ENCODE data around the gene NYAP1.
A peak's percentile ranks its signal among the peaks of the same experiment; 100 is the strongest.

The NYAP1 gene

GRCh38 chr7:100478958-100479660 lies 4.6 kb upstream of the NYAP1 start, which contains the start of gene TSC22D4:
TSC22D4 (minus strand) TSS chr7:100479214; CDS start chr7:100478038, 1,176 bp downstream.
- ATAC-seq (ENCODE audit: low read depth) (peak; percentile 81), DNase-seq (ENCODE audit: low spot score) (peak; percentile 91)
- Histone ChIP-seq H3K9me3 (ENCODE audit: severe bottlenecking) (no peaks in the 10 kb centered on the region), H3K4me1 (ENCODE audit: insufficient read depth, poor library complexity, severe bottlenecking) (no peaks in the 10 kb centered on the region), H3K4me3 (ENCODE audit: severe bottlenecking) (peak within 1 kb of the TSS; percentile 84), H3K27me3 (ENCODE audit: insufficient read depth, poor library complexity, severe bottlenecking) (no peaks in the 10 kb centered on the region), H3K27ac (ENCODE audit: poor library complexity, severe bottlenecking) (peak within 1 kb of the TSS; percentile 64), H3K36me3 (ENCODE audit: low read depth) (peaks cover 12% of the 10 kb centered on the region)
- TF ChIP-seq CTCF (IDR thresholded peaks at IDR 0.05; ENCODE audit: poor library complexity, severe bottlenecking), result no peak

GRCh38 chr7:100481466-100481865 lies 2.3 kb upstream of the NYAP1 start:
- no peaks in the 10 kb centered on the region for H3K27me3 ChIP-seq (ENCODE audit: insufficient read depth, poor library complexity, severe bottlenecking)
- no peak for ATAC-seq (ENCODE audit: low read depth)
- no peaks in the 10 kb centered on the region for H3K9me3 ChIP-seq (ENCODE audit: severe bottlenecking)
- no peaks in the 10 kb centered on the region for H3K4me1 ChIP-seq (ENCODE audit: insufficient read depth, poor library complexity, severe bottlenecking)
- DNase-seq (ENCODE audit: low spot score), result no peak
- H3K27ac ChIP-seq (ENCODE audit: poor library complexity, severe bottlenecking), result no peak overlapping the region
- no peak for TF ChIP-seq CTCF (IDR thresholded peaks at IDR 0.05; ENCODE audit: poor library complexity, severe bottlenecking)
- H3K36me3 ChIP-seq (ENCODE audit: low read depth), result no peaks in the 10 kb centered on the region
- no peak overlapping the region for H3K4me3 ChIP-seq (ENCODE audit: severe bottlenecking)

GRCh38 chr7:100482728-100483089 lies 1.0 kb upstream of the NYAP1 start:
- H3K4me3 ChIP-seq (ENCODE audit: severe bottlenecking), result peak overlapping the region; percentile 78
- peak overlapping the region; percentile 33 for H3K27ac ChIP-seq (ENCODE audit: poor library complexity, severe bottlenecking)
- ATAC-seq (ENCODE audit: low read depth), result no peak
- no peaks in the 10 kb centered on the region for H3K36me3 ChIP-seq (ENCODE audit: low read depth)
- no peaks in the 10 kb centered on the region for H3K4me1 ChIP-seq (ENCODE audit: insufficient read depth, poor library complexity, severe bottlenecking)
- no peaks in the 10 kb centered on the region for H3K27me3 ChIP-seq (ENCODE audit: insufficient read depth, poor library complexity, severe bottlenecking)
- TF ChIP-seq CTCF (IDR thresholded peaks at IDR 0.05; ENCODE audit: poor library complexity, severe bottlenecking), result no peak
- DNase-seq (ENCODE audit: low spot score), result no peak
- no peaks in the 10 kb centered on the region for H3K9me3 ChIP-seq (ENCODE audit: severe bottlenecking)

GRCh38 chr7:100483090-100483721 lies 521 bp upstream of the NYAP1 start:
- no peaks in the 10 kb centered on the region for H3K27me3 ChIP-seq (ENCODE audit: insufficient read depth, poor library complexity, severe bottlenecking)
- H3K36me3 ChIP-seq (ENCODE audit: low read depth), result no peaks in the 10 kb centered on the region
- H3K4me1 ChIP-seq (ENCODE audit: insufficient read depth, poor library complexity, severe bottlenecking), result no peaks in the 10 kb centered on the region
- no peak for DNase-seq (ENCODE audit: low spot score)
- H3K4me3 ChIP-seq (ENCODE audit: severe bottlenecking), result peak overlapping the region; percentile 78
- peak; percentile 37 for ATAC-seq (ENCODE audit: low read depth)
- H3K9me3 ChIP-seq (ENCODE audit: severe bottlenecking), result no peaks in the 10 kb centered on the region
- peak; percentile 98 for TF ChIP-seq CTCF (IDR thresholded peaks at IDR 0.05; ENCODE audit: poor library complexity, severe bottlenecking)
- H3K27ac ChIP-seq (ENCODE audit: poor library complexity, severe bottlenecking), result peak overlapping the region; percentile 33

- H3K27ac ChIP-seq (ENCODE audit: poor library complexity, severe bottlenecking), result no peak overlapping the region
- TF ChIP-seq CTCF (IDR thresholded peaks at IDR 0.05; ENCODE audit: poor library complexity, severe bottlenecking), result no peak
- no peaks in the 10 kb centered on the region for H3K4me1 ChIP-seq (ENCODE audit: insufficient read depth, poor library complexity, severe bottlenecking)
- no peak for ATAC-seq (ENCODE audit: low read depth)
- no peaks in the 10 kb centered on the region for H3K9me3 ChIP-seq (ENCODE audit: severe bottlenecking)
- H3K4me3 ChIP-seq (ENCODE audit: severe bottlenecking), result no peak overlapping the region
- H3K27me3 ChIP-seq (ENCODE audit: insufficient read depth, poor library complexity, severe bottlenecking), result no peaks in the 10 kb centered on the region
- DNase-seq (ENCODE audit: low spot score), result no peak
- H3K36me3 ChIP-seq (ENCODE audit: low read depth), result no peaks in the 10 kb centered on the region
Observed at GRCh38 chr7:100484673-100485045, 932 bp downstream of the NYAP1 start.
